HEK293 (cell line): Measurements from ENCODE around the gene UTP15.

ENCODE experiments used
- CTCF ChIA-PET: fragments of 350-600 bp; formaldehyde crosslinking; extraction: SDS; loops from one replicate; lab custom pipeline; 2021; ENCODE audit warnings: antibody characterized with exemption; lab: Yijun Ruan, JAX
- POLR2A ChIA-PET: fragments of 300-600 bp; formaldehyde crosslinking; extraction: SDS; loops from one replicate; lab custom pipeline; 2020; ENCODE audit warnings: antibody characterized with exemption, inconsistent platforms; lab: Yijun Ruan, JAX
- H3K27ac ChIP-seq: fragments of 200-500 bp; sonication (Bioruptor generic); 2 replicates; pipeline ENCODE4 v1.5.1; 2014; ENCODE audit warnings: low read depth, low read length, control low read depth, inconsistent platforms; ENCODE audit errors: extremely low read depth
- H3K36me3 ChIP-seq, 2 experiments: fragments of 200-500 bp in 1 of 2; sonication (Bioruptor generic) in 1 of 2; 1 replicate in 1 of 2; 2 replicates in 1 of 2; pipeline ENCODE4 v1.5.1; 2014 to 2017; ENCODE audit warnings: inconsistent platforms in 2 of 2, low read length in 2 of 2; ENCODE audit not compliant: control insufficient read depth in 2 of 2, insufficient read depth in 1 of 2
- H3K4me1 ChIP-seq: fragments of 200-500 bp; sonication (Bioruptor generic); 2 replicates; pipeline ENCODE4 v1.5.1; 2014; ENCODE audit warnings: mild to moderate bottlenecking, low read length, inconsistent platforms; ENCODE audit not compliant: control insufficient read depth, insufficient read depth
- H3K4me3 ChIP-seq: 2 replicates; pipeline ENCODE4 v1.5.1; 2011; ENCODE audit warnings: low read depth, mild to moderate bottlenecking, control low read depth, low read length, moderate library complexity
- H3K9me3 ChIP-seq: fragments of 200-500 bp; sonication (Bioruptor generic); 2 replicates; pipeline ENCODE4 v1.5.1; 2014; ENCODE audit warnings: low read depth, low read length, inconsistent platforms; ENCODE audit not compliant: control insufficient read depth, insufficient read depth
- AEBP2 ChIP-seq: fragments of 450-650 bp; formaldehyde crosslinking; IDR thresholded peaks from 2 replicates; pipeline ENCODE4 v1.5.1; 2016; ENCODE audit warnings: missing biosample characterization, missing genetic modification characterization, borderline replicate concordance
- BCL11A ChIP-seq: fragments of 450-650 bp; formaldehyde crosslinking; IDR thresholded peaks from 2 replicates; pipeline ENCODE4 v1.5.1; 2016; ENCODE audit warnings: low read depth, missing biosample characterization, missing genetic modification characterization
- KLF16 ChIP-seq: fragments of 450-650 bp; formaldehyde crosslinking; IDR thresholded peaks from 2 replicates; pipeline ENCODE4 v1.5.1; 2017; ENCODE audit warnings: missing biosample characterization, missing genetic modification characterization
- KLF8 ChIP-seq: fragments of 450-650 bp; formaldehyde crosslinking; IDR thresholded peaks from 2 replicates; pipeline ENCODE4 v1.5.1; 2016; ENCODE audit warnings: missing biosample characterization, missing genetic modification characterization
- PRDM4 ChIP-seq: fragments of 450-650 bp; formaldehyde crosslinking; IDR thresholded peaks from 2 replicates; pipeline ENCODE4 v1.5.1; 2017; ENCODE audit warnings: missing biosample characterization, missing genetic modification characterization
- REPIN1 ChIP-seq: fragments of 450-650 bp; formaldehyde crosslinking; IDR thresholded peaks from 2 replicates; pipeline ENCODE4 v1.5.1; 2017; ENCODE audit warnings: missing biosample characterization, missing genetic modification characterization, low read depth
- SCRT2 ChIP-seq: fragments of 450-650 bp; formaldehyde crosslinking; IDR thresholded peaks from 2 replicates; pipeline ENCODE4 v1.5.1; 2016; ENCODE audit warnings: missing biosample characterization, missing genetic modification characterization
- ZFP37 ChIP-seq: fragments of 450-650 bp; formaldehyde crosslinking; IDR thresholded peaks from 2 replicates; pipeline ENCODE4 v1.5.1; 2016; ENCODE audit warnings: missing biosample characterization, missing genetic modification characterization
- ZIC2 ChIP-seq: fragments of 450-650 bp; formaldehyde crosslinking; IDR thresholded peaks from 2 replicates; pipeline ENCODE4 v1.5.1; 2016; ENCODE audit warnings: missing biosample characterization, missing genetic modification characterization
- ZNF10 ChIP-seq: fragments of 450-650 bp; formaldehyde crosslinking; IDR thresholded peaks from 2 replicates; pipeline ENCODE4 v1.5.1; 2017; ENCODE audit warnings: missing biosample characterization, missing genetic modification characterization
- ZNF2 ChIP-seq: fragments of 450-650 bp; formaldehyde crosslinking; IDR thresholded peaks from 2 replicates; pipeline ENCODE4 v1.5.1; 2016; ENCODE audit warnings: missing biosample characterization, missing genetic modification characterization
- ZNF214 ChIP-seq: fragments of 450-650 bp; formaldehyde crosslinking; IDR thresholded peaks from 2 replicates; pipeline ENCODE4 v1.5.1; 2017; ENCODE audit warnings: missing biosample characterization, mild to moderate bottlenecking, missing genetic modification characterization, borderline replicate concordance
- ZNF354C ChIP-seq: fragments of 450-650 bp; formaldehyde crosslinking; IDR thresholded peaks from 2 replicates; pipeline ENCODE4 v1.5.1; 2016; ENCODE audit warnings: missing biosample characterization, missing genetic modification characterization, low read depth, borderline replicate concordance
- ZNF37A ChIP-seq: fragments of 450-650 bp; IDR thresholded peaks from 2 replicates; pipeline ENCODE4 v1.5.1; 2018; ENCODE audit warnings: missing biosample characterization, missing genetic modification characterization
- ZNF423 ChIP-seq: fragments of 450-650 bp; formaldehyde crosslinking; IDR thresholded peaks from 2 replicates; pipeline ENCODE4 v1.5.1; 2016; ENCODE audit warnings: missing biosample characterization, missing genetic modification characterization
- ZNF48 ChIP-seq: fragments of 450-650 bp; formaldehyde crosslinking; IDR thresholded peaks from 2 replicates; pipeline ENCODE4 v1.5.1; 2016; ENCODE audit warnings: missing biosample characterization, missing genetic modification characterization
- ZNF514 ChIP-seq: fragments of 450-650 bp; formaldehyde crosslinking; IDR thresholded peaks from 2 replicates; pipeline ENCODE4 v1.5.1; 2016; ENCODE audit warnings: missing biosample characterization, missing genetic modification characterization
- ZNF677 ChIP-seq: fragments of 450-650 bp; IDR thresholded peaks from 2 replicates; pipeline ENCODE4 v1.5.0; 2018; ENCODE audit warnings: missing biosample characterization, mild to moderate bottlenecking, missing genetic modification characterization, moderate library complexity
- ZNF792 ChIP-seq: fragments of 450-650 bp; formaldehyde crosslinking; IDR thresholded peaks from 2 replicates; pipeline ENCODE4 v1.5.1; 2016; ENCODE audit warnings: missing biosample characterization, missing genetic modification characterization
- ZSCAN5A ChIP-seq: fragments of 450-650 bp; formaldehyde crosslinking; IDR thresholded peaks from 2 replicates; pipeline ENCODE4 v1.5.1; 2016; ENCODE audit warnings: missing biosample characterization, missing genetic modification characterization

The UTP15 gene

GRCh38 chr5:73525606-73526203 lies 39.8 kb upstream of the UTP15 start:
- no peak for TF ChIP-seq ZSCAN5A
- no peak for TF ChIP-seq KLF8 (tag by site-specific recombination)
- no peak for TF ChIP-seq PRDM4 (tag by site-specific recombination)
- no peak for TF ChIP-seq ZIC2 (tag by site-specific recombination)
- TF ChIP-seq ZNF354C, result no peak
- no peak for TF ChIP-seq ZNF423
- TF ChIP-seq ZNF37A (tag by site-specific recombination), result no peak
- no peak for TF ChIP-seq ZFP37 (tag by site-specific recombination)
- TF ChIP-seq ZNF792 (tag by site-specific recombination), result no peak
- no peak for TF ChIP-seq ZNF214
- Histone ChIP-seq H3K4me1 (no peaks in the 10 kb centered on the region; the same call in 1 of the 2 replicates), H3K36me3 (no peaks in the 10 kb centered on the region), H3K9me3 (no peaks in the 10 kb centered on the region), H3K4me3 (no peak overlapping the region), H3K27ac (no peak overlapping the region)
- CTCF ChIA-PET, result interaction anchor here (0.6 to 8.5 kb wide), 2 partner anchors 10 to 95 kb away, joined by 3 to 75 read pairs; no protein-coding TSS in a partner anchor
- POLR2A ChIA-PET, result interaction anchor here (0.6 kb wide), 1 partner anchor 9 kb away, joined by 3 read pairs; no protein-coding TSS in a partner anchor

GRCh38 chr5:73528248-73528647 lies 37.3 kb upstream of the UTP15 start:
- CTCF ChIA-PET, result interaction anchor here (0.7 to 1.0 kb wide), 2 partner anchors 8 to 63 kb away, joined by 3 to 4 read pairs; no protein-coding TSS in a partner anchor
- POLR2A ChIA-PET, result no interaction called here
- TF ChIP-seq ZNF2 (no peak), BCL11A (no peak), ZNF10 (tag by site-specific recombination) (no peak), ZNF677 (no peak), AEBP2 (tag by site-specific recombination) (no peak), KLF16 (tag by site-specific recombination) (no peak)
- TF ChIP-seq, all 188 proteins: peak for 0
- Histone ChIP-seq H3K9me3 (no peaks in the 10 kb centered on the region), H3K36me3 (no peaks in the 10 kb centered on the region), H3K4me1 (no peaks in the 10 kb centered on the region; the same call in 1 of the 2 replicates), H3K27ac (no peak overlapping the region), H3K4me3 (no peak overlapping the region)

- Histone ChIP-seq H3K4me1 (no peaks in the 10 kb centered on the region; the same call in 1 of the 2 replicates), H3K36me3 (no peaks in the 10 kb centered on the region), H3K4me3 (no peak overlapping the region), H3K27ac (no peak overlapping the region), H3K9me3 (no peaks in the 10 kb centered on the region)
- ChIA-PET CTCF (interaction anchor here (0.5 to 3.8 kb wide), 4 partner anchors 9 to 1390 kb away, joined by 3 to 18 read pairs (median 3); no protein-coding TSS in a partner anchor), POLR2A (no interaction called here)
- no peak for TF ChIP-seq SCRT2 (tag by site-specific recombination)
- TF ChIP-seq ZNF354C, result no peak
- no peak for TF ChIP-seq ZNF48 (tag by site-specific recombination)
- no peak for TF ChIP-seq KLF8 (tag by site-specific recombination)
- no peak for TF ChIP-seq ZNF514 (tag by site-specific recombination)
- no peak for TF ChIP-seq PRDM4 (tag by site-specific recombination)
- TF ChIP-seq REPIN1, result no peak
Observed at GRCh38 chr5:73529081-73529480, 36.5 kb upstream of the UTP15 start.
